GM19455 (cell line): ENCODE results near the gene SVIL.
"Not testable (repeated sequence)": the region's sequence is repeated elsewhere in the genome, so short reads cannot be mapped to it uniquely, and the experiment has no call there.

ENCODE experiments used
- ATAC-seq: cut with Tn5 transposase; IDR thresholded peaks from one replicate; pipeline ENCODE4 v1.9.1; 2021; ENCODE audit not compliant: unreplicated experiment

SVIL gene

GRCh38 chr10:29606693-29607092 lies 28.1 kb downstream of the SVIL start:
- not testable (repeated sequence) for ATAC-seq

GRCh38 chr10:29604291-29604825 lies 30.4 kb downstream of the SVIL start:
- ATAC-seq: no peak

- ATAC-seq: no peak
Measured at GRCh38 chr10:29603223-29603896, 31.4 kb downstream of the SVIL start.

- ATAC-seq: no peak
Measured at GRCh38 chr10:29600821-29601220, 34.0 kb downstream of the SVIL start.

- ATAC-seq: no peak
Measured at GRCh38 chr10:29600067-29600466, 34.7 kb downstream of the SVIL start.

- ATAC-seq: no peak
Measured at GRCh38 chr10:29598851-29599311, 35.9 kb downstream of the SVIL start.

- ATAC-seq: no peak
Measured at GRCh38 chr10:29596826-29597225, 37.9 kb downstream of the SVIL start.

- ATAC-seq: no peak
Measured at GRCh38 chr10:29596356-29596755, 38.4 kb downstream of the SVIL start.

GRCh38 chr10:29595636-29596225 lies 39.0 kb downstream of the SVIL start:
- ATAC-seq: no peak

GRCh38 chr10:29595146-29595545 lies 39.6 kb downstream of the SVIL start:
- no peak for ATAC-seq

- ATAC-seq: no peak
Measured at GRCh38 chr10:29591651-29591968, 43.2 kb downstream of the SVIL start.

GRCh38 chr10:29590915-29591650 lies 43.7 kb downstream of the SVIL start:
- no peak for ATAC-seq

- no peak for ATAC-seq
Measured at GRCh38 chr10:29588629-29589421, 45.9 kb downstream of the SVIL start.

- not testable (repeated sequence) for ATAC-seq
Measured at GRCh38 chr10:29587750-29588628, 46.8 kb downstream of the SVIL start.

GRCh38 chr10:29587102-29587749 lies 47.5 kb downstream of the SVIL start:
- ATAC-seq: not testable (repeated sequence)

GRCh38 chr10:29586509-29586908 lies 48.3 kb downstream of the SVIL start:
- ATAC-seq: no peak

GRCh38 chr10:29585488-29585976 lies 49.2 kb downstream of the SVIL start:
- no peak for ATAC-seq

GRCh38 chr10:29584436-29584835 lies 50.3 kb downstream of the SVIL start:
- no peak for ATAC-seq

- no peak for ATAC-seq
Measured at GRCh38 chr10:29583674-29584073, 51.1 kb downstream of the SVIL start.
